GM19240 (cell line): ENCODE data around the gene CTNNA3.
"Not testable (repeated sequence)": the region's sequence is repeated elsewhere in the genome, so short reads cannot be mapped to it uniquely, and the experiment has no call there.

ENCODE experiments used
- DNase-seq: peaks from one replicate; pipeline ENCODE4 v3.0.0; 2011; ENCODE audit warnings: low spot score; ENCODE audit not compliant: insufficient read length

Gene CTNNA3

GRCh38 chr10:67603701-67604100 lies 92.3 kb downstream of the CTNNA3 start:
- no peak for DNase-seq

- no peak for DNase-seq
Observed at GRCh38 chr10:67603086-67603485, 92.9 kb downstream of the CTNNA3 start.

DNA sequence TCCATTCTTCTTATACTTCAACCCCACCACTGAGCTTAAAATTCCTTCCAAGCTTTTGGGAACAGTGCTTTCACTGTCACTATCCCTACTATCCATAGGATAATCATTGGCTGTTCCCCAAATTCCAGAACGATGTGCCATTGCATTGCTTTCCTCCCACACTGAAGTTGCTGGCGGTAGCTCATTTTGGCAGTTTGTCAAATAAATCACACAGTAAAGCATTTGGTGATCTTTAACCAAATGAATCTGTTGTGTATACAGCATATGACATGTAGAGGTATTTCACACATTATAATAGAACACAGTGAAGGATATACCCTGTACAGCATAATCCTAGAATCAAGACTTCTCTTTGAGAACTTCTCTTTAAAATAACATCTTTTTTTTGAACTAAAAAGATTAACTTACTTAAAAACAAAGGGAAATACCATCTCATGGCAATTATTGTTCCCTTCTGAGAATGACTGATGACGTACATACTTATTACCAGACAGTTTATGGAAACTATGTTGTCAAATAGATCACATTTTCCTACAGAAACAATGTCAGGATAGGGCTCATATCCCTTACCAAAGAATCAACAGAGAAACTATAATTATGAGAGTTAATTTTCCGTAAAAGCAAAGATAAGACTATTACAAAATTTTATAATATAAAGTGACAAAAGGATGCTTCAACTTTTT lies 93.6 kb downstream of the CTNNA3 start:
- DNase-seq = no peak

- DNase-seq = no peak
Observed at GRCh38 chr10:67599597-67599996, 96.4 kb downstream of the CTNNA3 start.

GRCh38 chr10:67596641-67597040 lies 99.4 kb downstream of the CTNNA3 start:
- DNase-seq = no peak

DNA sequence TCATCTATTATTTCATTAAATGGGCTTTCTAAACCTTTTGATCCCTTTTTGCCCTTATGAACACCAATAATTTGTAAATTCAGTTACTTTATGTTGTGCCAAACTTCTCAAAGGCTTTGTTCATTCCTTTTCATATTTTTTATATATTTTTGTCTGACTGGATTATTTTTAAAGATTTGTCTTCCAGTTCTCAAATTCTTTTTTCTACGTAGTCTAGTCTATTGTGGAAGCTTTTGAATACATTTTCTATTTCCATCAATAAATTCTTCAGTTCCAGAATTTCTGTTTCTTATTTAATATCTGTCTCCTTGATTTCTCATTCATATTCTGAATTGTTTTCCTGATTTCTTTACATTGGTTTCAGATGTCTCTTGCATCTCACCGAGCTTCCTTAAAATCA lies 108.2 kb downstream of the CTNNA3 start:
- no peak for DNase-seq

- DNase-seq = no peak
Observed at GRCh38 chr10:67575532-67575931, 120.5 kb downstream of the CTNNA3 start.

DNA sequence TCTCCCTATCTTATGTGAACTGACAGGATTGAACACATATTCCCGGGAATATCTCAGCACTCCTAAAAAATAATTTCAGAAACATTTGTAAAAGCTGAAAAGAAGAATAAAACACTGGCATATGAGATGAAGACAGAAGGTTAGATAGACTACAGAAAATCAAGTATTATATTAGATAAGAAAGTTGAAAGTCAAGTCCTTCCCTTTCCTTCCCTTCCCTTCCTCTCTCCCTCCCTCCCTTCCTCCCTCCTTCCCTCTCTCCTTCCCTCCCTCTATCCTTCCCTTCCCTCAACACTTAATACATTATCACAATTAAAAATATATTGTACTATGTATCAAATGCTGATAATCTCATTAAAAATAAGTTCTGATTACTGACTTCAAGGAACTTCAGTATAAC lies 122.5 kb downstream of the CTNNA3 start:
- DNase-seq = no peak

DNA sequence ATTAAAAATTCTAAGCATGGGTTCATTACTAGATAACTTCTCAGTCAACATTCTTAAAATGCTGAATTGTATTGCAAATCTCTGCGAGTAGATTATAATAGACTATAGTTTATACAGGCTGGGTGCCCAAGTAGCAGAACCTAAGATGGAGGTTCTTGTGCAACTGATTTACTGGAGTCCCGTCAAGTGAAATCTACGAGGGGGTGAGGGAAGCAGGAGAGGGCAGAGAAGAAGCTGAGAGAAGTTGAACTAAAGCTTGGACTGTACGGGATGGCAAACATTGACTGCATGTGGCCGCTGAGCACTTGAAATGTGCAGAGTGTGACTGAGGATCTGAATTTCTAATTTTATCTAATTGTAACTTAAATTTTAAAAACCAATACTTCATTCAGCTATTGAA lies 124.5 kb downstream of the CTNNA3 start:
- DNase-seq = no peak

DNA sequence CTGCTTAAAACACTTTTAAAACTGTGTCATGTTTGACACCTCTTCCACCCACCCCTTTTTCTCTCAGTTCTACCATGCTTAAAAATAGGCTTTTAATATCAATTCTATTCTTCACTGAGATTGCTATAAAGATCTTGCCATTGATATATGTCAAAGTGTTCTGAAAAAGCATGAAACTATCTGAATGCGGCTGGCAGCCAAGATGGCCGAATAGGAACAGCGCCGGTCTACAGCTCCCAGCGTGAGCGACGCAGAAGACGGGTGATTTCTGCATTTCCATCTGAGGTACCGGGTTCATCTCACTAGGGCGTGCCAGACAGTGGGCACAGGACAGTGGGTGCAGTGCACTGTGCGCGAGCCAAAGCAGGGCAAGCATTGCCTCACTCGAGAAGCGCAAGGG lies 137.7 kb downstream of the CTNNA3 start:
- DNase-seq = not testable (repeated sequence)

DNA sequence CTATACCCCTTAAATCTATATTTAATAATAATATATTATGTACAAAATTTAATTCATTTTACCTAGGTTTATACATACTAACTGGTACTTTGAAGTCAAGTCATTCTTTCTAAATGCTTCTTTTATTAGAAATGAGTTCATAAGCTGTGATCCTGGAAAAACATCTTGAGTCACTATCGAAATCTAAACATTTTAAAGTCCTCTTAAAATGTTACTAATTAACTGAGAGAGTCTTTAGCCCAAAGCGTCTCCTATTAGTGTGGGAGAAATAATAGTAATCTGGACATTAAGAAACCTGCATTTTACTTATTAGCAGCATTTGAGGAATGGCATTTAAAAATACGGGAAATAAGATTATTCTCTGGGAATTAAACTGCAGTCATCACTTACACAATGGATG lies 142.7 kb downstream of the CTNNA3 start:
- DNase-seq = no peak

GRCh38 chr10:67550838-67551402 lies 145.1 kb downstream of the CTNNA3 start:
- no peak for DNase-seq

DNA sequence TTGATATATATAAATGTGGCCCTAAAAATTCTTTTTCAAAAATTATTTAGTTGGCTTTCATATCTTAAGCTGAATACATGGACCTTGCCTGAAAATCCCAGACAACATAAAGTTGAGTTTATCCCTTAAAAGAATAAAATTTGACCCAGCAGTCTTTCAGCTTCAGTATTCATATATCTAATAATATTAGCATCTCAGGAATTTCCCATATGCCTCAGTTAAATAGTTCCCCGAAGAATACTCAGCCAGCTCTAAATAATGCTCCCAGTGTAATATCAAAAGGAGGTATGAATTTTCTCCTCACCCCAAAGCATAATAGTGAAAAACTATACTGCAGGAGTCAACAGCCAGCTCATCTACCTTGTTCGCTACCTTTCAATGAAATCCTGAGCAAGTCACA lies 145.9 kb downstream of the CTNNA3 start:
- DNase-seq = no peak

GRCh38 chr10:67549390-67549789 lies 146.6 kb downstream of the CTNNA3 start:
- DNase-seq = no peak

- no peak for DNase-seq
Observed at GRCh38 chr10:67541411-67541810, 154.6 kb downstream of the CTNNA3 start.

DNA sequence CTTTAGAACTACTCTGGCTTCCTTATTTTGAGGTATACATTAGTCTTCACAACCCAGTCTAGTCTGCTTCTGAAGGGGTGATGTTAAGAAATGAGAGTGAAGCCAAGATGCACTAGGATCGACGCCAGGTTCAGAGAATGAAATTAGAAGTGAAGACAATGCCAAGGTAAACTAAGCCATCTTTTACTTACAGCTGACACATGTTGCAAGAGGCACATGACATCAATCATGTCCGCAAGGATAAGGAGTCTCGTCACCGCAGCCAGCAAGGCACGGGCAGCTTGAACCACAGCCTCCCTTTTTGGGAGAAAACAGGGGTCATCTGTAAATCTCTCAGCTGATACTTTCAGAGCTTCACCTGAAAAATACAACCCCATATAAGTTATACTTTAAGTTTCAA lies 156.7 kb downstream of the CTNNA3 start:
- DNase-seq = no peak

DNA sequence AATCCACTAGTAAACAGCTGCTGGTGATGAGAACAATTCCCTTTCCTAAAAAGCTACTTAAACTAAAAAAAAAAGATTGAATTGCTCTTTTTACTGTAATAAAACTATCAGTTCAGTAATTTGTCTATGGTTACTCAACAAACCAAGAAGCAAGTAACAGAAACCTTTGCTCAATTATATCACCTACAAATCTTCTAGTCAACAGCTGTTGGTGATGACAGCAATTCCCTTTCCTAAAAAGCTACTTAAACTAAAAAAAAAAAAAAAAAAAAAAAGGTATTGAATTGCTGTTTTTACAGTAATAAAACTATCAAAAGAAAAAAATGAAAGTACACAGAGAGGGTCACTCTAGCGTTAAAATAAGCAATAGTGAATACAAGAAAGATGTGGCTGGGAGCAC lies 158.1 kb downstream of the CTNNA3 start:
- no peak for DNase-seq

- no peak for DNase-seq
Observed at GRCh38 chr10:67533376-67533775, 162.6 kb downstream of the CTNNA3 start.

DNA sequence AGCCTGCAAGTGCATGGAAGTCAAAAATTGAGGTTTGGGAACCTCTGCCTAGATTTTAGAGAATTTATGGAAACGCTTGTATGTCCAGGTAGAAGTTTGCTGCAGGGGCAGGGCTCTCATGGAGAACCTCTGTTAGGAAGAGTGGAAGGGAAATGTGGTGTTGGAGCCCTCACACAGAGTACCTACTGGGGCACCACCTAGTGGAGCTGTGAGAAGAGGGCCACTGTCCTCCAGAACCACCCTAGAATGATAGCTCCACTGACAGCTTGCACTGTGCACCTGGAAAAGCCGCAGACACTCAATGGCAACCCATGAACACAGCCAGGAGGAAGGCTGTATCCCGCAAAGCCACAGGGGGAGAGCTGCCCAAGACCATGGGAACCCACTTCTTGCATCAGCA lies 165.0 kb downstream of the CTNNA3 start:
- DNase-seq = not testable (repeated sequence)

GRCh38 chr10:67527351-67527750 lies 168.6 kb downstream of the CTNNA3 start:
- DNase-seq = no peak

- DNase-seq = no peak
Observed at GRCh38 chr10:67521546-67521945, 174.4 kb downstream of the CTNNA3 start.

DNA sequence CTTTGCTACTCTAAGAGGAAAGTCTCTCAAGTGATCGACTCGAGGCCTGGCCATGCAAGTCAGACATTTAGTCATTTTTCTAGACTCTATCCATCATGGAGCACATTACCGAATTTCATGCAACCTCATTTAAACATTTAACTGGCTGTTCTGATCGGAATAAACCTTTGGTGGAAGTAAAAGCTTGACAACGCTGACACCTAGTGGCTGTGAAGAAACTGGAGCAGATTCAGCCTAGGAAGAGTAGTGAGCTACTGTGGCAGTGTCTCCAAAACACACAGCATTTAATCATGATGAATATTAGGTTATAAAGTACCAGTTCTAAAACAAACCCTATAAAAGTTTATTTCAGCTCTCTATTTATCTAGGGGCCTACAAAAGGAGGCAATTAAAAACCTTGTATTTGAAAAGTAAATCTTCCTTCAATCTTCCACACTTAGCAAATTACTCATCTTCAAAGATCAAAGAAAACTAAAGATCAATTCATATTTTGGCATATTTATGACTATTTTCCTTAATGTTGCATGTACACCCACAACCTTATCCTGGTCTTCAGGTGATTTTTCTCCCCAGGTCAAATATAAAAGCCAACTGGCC lies 175.0 kb downstream of the CTNNA3 start:
- DNase-seq = peak; percentile 4

GRCh38 chr10:67519434-67519833 lies 176.6 kb downstream of the CTNNA3 start:
- no peak for DNase-seq
